HAP-1 (cell line): ENCODE data around the gene KIF3A.
"Not testable (repeated sequence)": the region's sequence is repeated elsewhere in the genome, so short reads cannot be mapped to it uniquely, and the experiment has no call there.

Experiments used
- DNase-seq, 2 experiments: peaks; one replicate each; pipeline ENCODE4 v3.0.0-alpha.2; 2016 to 2020; ENCODE audit warnings: low spot score in 2 of 2
- H3K27me3 ChIP-seq: fragments of 250-450 bp; sonication (Bioruptor Pico); 2 replicates; pipeline ENCODE4 v1.5.1; 2020; ENCODE audit warnings: low read depth, mild to moderate bottlenecking, moderate library complexity
- H3K36me3 ChIP-seq: fragments of 250-450 bp; sonication (Bioruptor Pico); replicated peaks from 2 replicates; pipeline ENCODE4 v1.5.1; 2020; ENCODE audit warnings: mild to moderate bottlenecking
- H3K4me1 ChIP-seq: fragments of 250-450 bp; sonication (Bioruptor Pico); 2 replicates; pipeline ENCODE4 v1.5.1; 2020; ENCODE audit warnings: mild to moderate bottlenecking
- H3K4me3 ChIP-seq: fragments of 250-450 bp; sonication (Bioruptor Pico); 2 replicates; pipeline ENCODE4 v1.5.1; 2020; ENCODE audit warnings: mild to moderate bottlenecking, moderate library complexity
- H3K9me3 ChIP-seq: fragments of 250-450 bp; sonication (Bioruptor Pico); 2 replicates; pipeline ENCODE4 v1.5.1; 2020; ENCODE audit warnings: mild to moderate bottlenecking, moderate library complexity
- in situ Hi-C: fragments of 300-500 bp; cut with MboI; formaldehyde crosslinking; loops from 3 replicates; pipeline ENCODE4 v1.14.3; 2020; ENCODE audit warnings: low sequenced_read_pairs, inconsistent platforms, mixed read lengths

KIF3A gene

GRCh38 chr5:132691755-132692631, 45.4 kb downstream of the KIF3A start:
- not testable (repeated sequence) for H3K27me3 ChIP-seq

DNA sequence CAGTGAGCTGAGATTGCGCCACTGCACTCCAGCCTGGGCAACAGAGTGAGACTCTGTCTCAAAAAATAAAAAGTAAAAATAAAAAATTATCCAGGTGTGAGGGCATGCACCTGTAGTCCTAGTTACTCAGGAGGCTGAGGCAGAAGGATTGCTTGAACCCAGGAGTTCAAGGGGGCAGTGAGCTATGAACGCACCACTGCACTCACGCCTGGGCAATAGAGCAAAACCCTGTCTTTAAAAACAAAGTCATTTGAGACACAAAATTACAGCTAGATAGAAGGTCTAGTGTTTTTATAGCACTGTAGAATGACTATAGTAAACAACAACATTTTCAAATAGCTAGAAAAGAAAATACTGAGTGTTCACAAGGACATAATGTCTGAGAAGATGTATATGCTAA, 47.2 kb downstream of the KIF3A start:
- Histone ChIP-seq H3K36me3 (no peaks in the 10 kb centered on the region), H3K9me3 (no peaks in the 10 kb centered on the region), H3K4me3 (no peak overlapping the region), H3K27me3 (no peaks in the 10 kb centered on the region), H3K4me1 (no peaks in the 10 kb centered on the region)
- no peak for DNase-seq
- in situ Hi-C loops = no loop called here

More at GRCh38 chr5:132691755-132692631, 45.4 kb downstream of the KIF3A start:
- H3K4me1 ChIP-seq, H3K4me3 ChIP-seq, H3K36me3 ChIP-seq, H3K9me3 ChIP-seq, DNase-seq, in situ Hi-C loops: not testable (repeated sequence)

DNA sequence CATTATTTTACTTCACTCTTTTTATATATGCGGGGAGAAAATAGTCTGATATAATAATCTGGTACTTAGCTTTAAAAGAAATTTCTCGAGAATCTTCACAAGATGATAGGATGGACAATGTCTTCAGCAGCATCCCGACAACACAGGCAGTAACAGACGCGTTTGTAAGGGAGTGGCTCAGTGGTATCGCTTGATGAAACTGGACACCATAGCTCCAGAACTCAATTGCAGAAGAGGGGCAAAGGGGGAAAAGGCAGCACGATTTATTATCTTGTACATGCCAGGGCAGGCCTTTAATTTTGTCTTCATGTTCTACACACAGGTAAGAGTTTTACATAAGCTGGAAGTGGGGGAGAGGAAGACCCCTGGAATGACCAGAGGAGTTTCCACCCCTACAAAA, 47.8 kb downstream of the KIF3A start:
- in situ Hi-C loops = no loop called here
- Histone ChIP-seq H3K9me3 (no peaks in the 10 kb centered on the region), H3K4me3 (no peak overlapping the region), H3K36me3 (no peaks in the 10 kb centered on the region), H3K4me1 (no peaks in the 10 kb centered on the region), H3K27me3 (no peaks in the 10 kb centered on the region)
- DNase-seq = no peak

DNA sequence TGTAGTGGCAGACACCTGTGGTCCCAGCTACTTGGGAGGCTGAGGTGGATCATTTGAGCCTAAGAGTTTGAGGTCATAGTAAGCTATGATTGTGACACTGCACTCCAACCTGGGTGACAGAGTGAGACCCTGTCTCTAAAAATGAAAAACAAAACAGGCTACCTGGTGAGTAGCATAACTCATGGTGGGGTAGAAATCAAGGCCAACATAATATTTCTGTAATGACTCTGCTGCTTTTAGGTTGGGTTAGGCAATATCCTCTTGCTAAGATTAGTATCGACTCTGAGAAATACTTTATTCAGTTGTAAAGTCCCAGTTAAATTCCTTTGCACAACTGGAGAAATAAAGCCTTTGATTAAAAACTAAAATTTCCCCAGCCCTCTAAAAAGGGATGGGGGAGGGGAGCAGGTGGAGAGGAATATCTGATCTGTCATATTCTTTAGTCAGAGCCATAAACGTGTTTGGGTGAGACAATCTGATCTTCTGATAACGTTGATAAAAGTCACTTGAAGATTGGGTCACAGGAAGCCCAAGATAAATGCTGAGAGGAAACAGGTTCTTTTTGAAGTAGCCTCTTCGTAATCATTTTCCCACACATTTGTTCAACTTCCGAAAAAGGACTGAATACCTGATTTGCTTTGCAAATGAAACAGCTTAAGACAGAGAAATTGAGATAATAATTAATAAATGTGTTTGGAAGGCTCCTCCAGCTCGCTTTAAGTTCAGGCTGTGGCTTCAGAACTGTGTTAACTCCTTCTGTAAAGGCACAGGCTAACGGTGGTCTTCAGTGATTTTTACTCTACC, 48.6 kb downstream of the KIF3A start:
- no peaks in the 10 kb centered on the region for H3K27me3 ChIP-seq
- no peaks in the 10 kb centered on the region for H3K9me3 ChIP-seq
- no peak for DNase-seq
- no peaks in the 10 kb centered on the region for H3K36me3 ChIP-seq
- in situ Hi-C loops = no loop called here
- no peaks in the 10 kb centered on the region for H3K4me1 ChIP-seq
- H3K4me3 ChIP-seq = no peak overlapping the region

DNA sequence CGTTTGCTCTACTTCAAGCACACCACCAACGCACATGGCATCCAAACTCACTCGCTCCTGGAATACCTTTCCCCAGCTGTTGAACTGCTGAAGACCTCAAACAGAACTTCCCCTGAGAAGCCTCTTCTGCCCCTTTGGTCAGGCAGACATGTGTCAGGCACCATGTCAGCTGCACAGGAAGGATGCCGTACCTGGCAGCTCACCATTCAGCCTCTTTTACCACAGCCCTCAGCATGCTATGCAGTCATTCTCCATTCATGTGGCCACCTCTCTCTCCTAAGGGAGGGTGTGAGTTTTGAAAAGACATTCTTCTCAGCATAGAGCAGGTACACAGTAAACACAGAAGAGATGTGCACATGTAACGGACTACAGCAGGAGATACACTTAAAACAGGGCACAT, 49.4 kb downstream of the KIF3A start:
- DNase-seq = no peak
- in situ Hi-C loops = no loop called here

GRCh38 chr5:132686193-132686592, 51.2 kb downstream of the KIF3A start:
- in situ Hi-C loops = no loop called here
- Histone ChIP-seq H3K4me3 (no peak overlapping the region), H3K9me3 (no peaks in the 10 kb centered on the region), H3K27me3 (no peaks in the 10 kb centered on the region), H3K36me3 (no peaks in the 10 kb centered on the region), H3K4me1 (no peaks in the 10 kb centered on the region)
- DNase-seq = no peak

More for the DNA sequence above, 49.4 kb downstream of the KIF3A start:
- H3K27me3 ChIP-seq = no peaks in the 10 kb centered on the region
- no peaks in the 10 kb centered on the region for H3K4me1 ChIP-seq
- H3K36me3 ChIP-seq = no peaks in the 10 kb centered on the region
- H3K9me3 ChIP-seq = no peaks in the 10 kb centered on the region
- H3K4me3 ChIP-seq = no peak overlapping the region

- in situ Hi-C loops = no loop called here
- H3K4me3 ChIP-seq = no peak overlapping the region
These were observed 52.2 kb downstream of the KIF3A start for GRCh38 chr5:132684922-132685720.

DNA sequence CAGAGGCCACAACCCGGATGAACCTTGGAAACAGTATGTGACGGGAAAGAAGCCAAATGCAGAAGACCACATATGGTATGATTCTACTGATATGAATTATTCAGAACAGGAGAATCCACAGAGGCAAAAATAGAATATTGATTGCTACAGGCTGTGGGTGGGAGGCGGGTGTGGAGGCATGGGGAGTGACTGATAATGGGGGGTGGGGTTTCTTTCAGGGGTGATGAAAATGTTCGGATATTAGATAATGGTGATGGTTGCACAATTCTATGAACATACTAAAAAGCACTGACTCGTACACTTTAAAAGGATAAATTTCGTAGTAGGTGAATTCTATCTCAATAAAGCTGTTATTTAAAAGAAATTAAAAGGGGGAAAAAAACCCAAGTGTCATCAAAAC, 52.9 kb downstream of the KIF3A start:
- no peak overlapping the region for H3K4me3 ChIP-seq
- in situ Hi-C loops = no loop called here
- no peaks in the 10 kb centered on the region for H3K36me3 ChIP-seq

More at GRCh38 chr5:132684922-132685720, 52.2 kb downstream of the KIF3A start:
- Histone ChIP-seq H3K9me3 (no peaks in the 10 kb centered on the region), H3K36me3 (no peaks in the 10 kb centered on the region), H3K4me1 (no peaks in the 10 kb centered on the region), H3K27me3 (no peaks in the 10 kb centered on the region)
- no peak for DNase-seq

GRCh38 chr5:132681983-132682382, 55.4 kb downstream of the KIF3A start:
- H3K9me3 ChIP-seq = no peaks in the 10 kb centered on the region
- H3K27me3 ChIP-seq = no peaks in the 10 kb centered on the region
- H3K36me3 ChIP-seq = no peaks in the 10 kb centered on the region
- in situ Hi-C loops = no loop called here
- no peak overlapping the region for H3K4me3 ChIP-seq
- no peak for DNase-seq
- no peaks in the 10 kb centered on the region for H3K4me1 ChIP-seq

More for the DNA sequence above, 52.9 kb downstream of the KIF3A start:
- Histone ChIP-seq H3K27me3 (no peaks in the 10 kb centered on the region), H3K9me3 (no peaks in the 10 kb centered on the region), H3K4me1 (no peaks in the 10 kb centered on the region)
- no peak for DNase-seq

- in situ Hi-C loops = no loop called here
- no peaks in the 10 kb centered on the region for H3K27me3 ChIP-seq
These were observed 55.9 kb downstream of the KIF3A start for GRCh38 chr5:132681476-132681831.

GRCh38 chr5:132680780-132681475, 56.4 kb downstream of the KIF3A start:
- no peak overlapping the region for H3K4me3 ChIP-seq
- no peaks in the 10 kb centered on the region for H3K9me3 ChIP-seq
- H3K27me3 ChIP-seq = no peaks in the 10 kb centered on the region
- H3K36me3 ChIP-seq = no peaks in the 10 kb centered on the region
- no peaks in the 10 kb centered on the region for H3K4me1 ChIP-seq
- no peak for DNase-seq
- in situ Hi-C loops = no loop called here

More at GRCh38 chr5:132681476-132681831, 55.9 kb downstream of the KIF3A start:
- Histone ChIP-seq H3K4me3 (no peak overlapping the region), H3K9me3 (no peaks in the 10 kb centered on the region), H3K36me3 (no peaks in the 10 kb centered on the region), H3K4me1 (no peaks in the 10 kb centered on the region)
- no peak for DNase-seq

DNA sequence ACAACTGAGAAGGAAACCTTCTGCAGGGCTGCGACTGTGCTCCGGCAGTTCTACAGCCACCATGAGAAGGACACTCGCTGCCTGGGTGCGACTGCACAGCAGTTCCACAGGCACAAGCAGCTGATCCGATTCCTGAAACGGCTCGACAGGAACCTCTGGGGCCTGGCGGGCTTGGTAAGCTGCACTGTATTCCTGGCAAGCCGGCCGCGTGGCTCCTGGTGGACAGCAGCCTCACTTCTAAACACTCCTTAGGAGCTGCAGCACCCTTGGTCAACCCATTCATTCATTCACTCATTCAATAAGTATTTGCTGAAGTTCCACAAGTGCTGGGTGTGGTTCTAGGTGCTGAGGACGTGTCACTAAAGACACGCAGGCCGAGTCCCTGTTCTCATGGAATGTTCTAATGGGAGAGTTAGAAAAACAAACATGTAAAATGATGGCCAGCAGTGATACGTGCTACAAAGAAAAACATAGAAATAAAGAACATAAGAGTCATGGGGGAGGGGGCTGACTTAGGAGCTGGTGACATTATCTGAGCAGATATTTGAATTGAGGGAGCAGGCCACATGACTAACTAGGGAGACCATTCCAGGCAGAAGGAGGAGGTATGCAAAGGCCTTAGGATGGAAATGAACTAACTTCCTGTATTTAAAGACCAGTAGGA, 57.5 kb downstream of the KIF3A start:
- no peak overlapping the region for H3K4me3 ChIP-seq
- in situ Hi-C loops = no loop called here

DNA sequence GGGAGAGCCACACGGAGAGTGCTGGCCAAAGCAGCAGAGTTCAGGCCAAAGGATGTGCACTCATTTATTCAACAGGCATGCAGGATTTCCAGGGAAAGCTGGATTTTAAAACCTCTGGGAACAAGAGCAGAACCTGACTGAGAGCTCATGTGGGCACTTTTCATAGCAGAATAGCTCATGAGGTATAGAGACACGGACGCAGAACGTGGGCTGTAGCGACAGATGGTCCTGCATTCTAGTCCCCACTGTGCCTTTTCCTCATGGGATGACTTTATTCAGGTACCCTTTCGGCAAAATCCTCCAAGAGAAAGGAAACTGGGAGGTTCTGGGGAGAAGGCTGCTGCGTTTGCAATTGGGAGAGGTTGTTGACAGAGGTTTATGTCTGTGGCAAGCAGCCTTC, 58.2 kb downstream of the KIF3A start:
- Histone ChIP-seq H3K9me3 (no peaks in the 10 kb centered on the region), H3K27me3 (no peaks in the 10 kb centered on the region), H3K36me3 (no peaks in the 10 kb centered on the region), H3K4me1 (no peaks in the 10 kb centered on the region), H3K4me3 (no peak overlapping the region)
- in situ Hi-C loops = no loop called here
- DNase-seq = no peak

More for the DNA sequence above, 57.5 kb downstream of the KIF3A start:
- no peak for DNase-seq
- H3K4me1 ChIP-seq = no peaks in the 10 kb centered on the region
- no peaks in the 10 kb centered on the region for H3K36me3 ChIP-seq
- H3K27me3 ChIP-seq = no peaks in the 10 kb centered on the region
- no peaks in the 10 kb centered on the region for H3K9me3 ChIP-seq
